Measurements from ENCODE around the gene SPNS2. TPM values are rescaled to one million over a fixed set of nuclear protein-coding genes. Genes with fewer than 3 reads are reported as not detected.

The SPNS2 gene
- total and polyA plus RNA-seq, 4 donors = 4.0 to 9.0 (median 5.2) TPM

- no peak for DNase-seq (ENCODE audit: low spot score)
- H3K27ac ChIP-seq (ENCODE audit: low read depth in 1 of 2, low read length in 2 of 2) = no peak overlapping the region
- 83% methylated on average over 11 of the region's 11 CpGs for WGBS
- H3K9ac ChIP-seq (ENCODE audit: low read depth in 1 of 2, low read length in 2 of 2) = no peak overlapping the region
- TF ChIP-seq RXRA (IDR thresholded peaks at IDR 0.05) (no peak), GABPA (IDR thresholded peaks at IDR 0.05 in 1 of 2, conservative IDR thresholded peaks at IDR 0.05 in 1 of 2) (no peak)
- H3K36me3 ChIP-seq (ENCODE audit: control insufficient read depth in 4 of 4, insufficient read depth in 3 of 4, low read depth in 1 of 4, low read length in 3 of 4) = no peaks in the 10 kb centered on the region
- no peaks in the 10 kb centered on the region for H3K9me3 ChIP-seq (ENCODE audit: control insufficient read depth in 4 of 4, low read length in 3 of 4)
- H3K27me3 ChIP-seq (ENCODE audit: control insufficient read depth in 4 of 4, insufficient read depth in 4 of 4, low read length in 3 of 4) = no peaks in the 10 kb centered on the region
- no peak overlapping the region for H3K4me3 ChIP-seq (ENCODE audit: low read depth in 1 of 3, low read length in 3 of 3)
- H3K4me1 ChIP-seq (ENCODE audit: control insufficient read depth in 4 of 4, insufficient read depth in 4 of 4, low read length in 3 of 4) = no peaks in the 10 kb centered on the region
Observed at GRCh38 chr17:4525691-4526397, 27.2 kb downstream of the SPNS2 start.

- DNase-seq (ENCODE audit: low spot score) = no peak
- Histone ChIP-seq H3K4me1 (ENCODE audit: control insufficient read depth in 4 of 4, insufficient read depth in 4 of 4, low read length in 3 of 4) (peaks cover 0 to 3% (median 0%) of the 10 kb centered on the region in 4 donors), H3K36me3 (ENCODE audit: control insufficient read depth in 4 of 4, insufficient read depth in 3 of 4, low read depth in 1 of 4, low read length in 3 of 4) (peaks cover 0 to 1% (median 0%) of the 10 kb centered on the region in 4 donors), H3K27me3 (ENCODE audit: control insufficient read depth in 4 of 4, insufficient read depth in 4 of 4, low read length in 3 of 4) (no peaks in the 10 kb centered on the region), H3K27ac (ENCODE audit: low read depth in 1 of 2, low read length in 2 of 2) (no peak overlapping the region), H3K9me3 (ENCODE audit: control insufficient read depth in 4 of 4, low read length in 3 of 4) (no peaks in the 10 kb centered on the region), H3K9ac (ENCODE audit: low read depth in 1 of 2, low read length in 2 of 2) (no peak overlapping the region), H3K4me3 (ENCODE audit: low read depth in 1 of 3, low read length in 3 of 3) (no peak overlapping the region)
- WGBS = 80% methylated on average over 1 of the region's 1 CpG
- TF ChIP-seq REST (IDR thresholded peaks at IDR 0.05) = no peak
- no peak for TF ChIP-seq EGR1 (IDR thresholded peaks at IDR 0.05; ENCODE audit: low read depth in 2 of 2)
- TF ChIP-seq HNF4G (IDR thresholded peaks at IDR 0.05) = no peak
- no peak for TF ChIP-seq NR2F2 (IDR thresholded peaks at IDR 0.05)
- no peak for TF ChIP-seq ZBTB33 (IDR thresholded peaks at IDR 0.05)
- TF ChIP-seq MAX (IDR thresholded peaks at IDR 0.05) = no peak
- TF ChIP-seq YY1 (IDR thresholded peaks at IDR 0.05) = no peak
- no peak for TF ChIP-seq RAD21 (IDR thresholded peaks at IDR 0.05)
- no peak for TF ChIP-seq RXRA (IDR thresholded peaks at IDR 0.05)
- no peak for TF ChIP-seq CTCF (IDR thresholded peaks at IDR 0.05; ENCODE audit: low read depth, low read length, missing input control)
- TF ChIP-seq HNF4A (conservative IDR thresholded peaks at IDR 0.05) = no peak
Observed at GRCh38 chr17:4527134-4527533, 28.5 kb downstream of the SPNS2 start.

All from liver (tissue), 9 donors.